HG02884 (cell line): ENCODE measurements around the gene DUSP16.

ENCODE experiments used
- ATAC-seq: cut with Tn5 transposase; IDR thresholded peaks from one replicate; pipeline ENCODE4 v1.9.1; 2021; ENCODE audit warnings: mild to moderate bottlenecking, moderate library complexity; ENCODE audit not compliant: unreplicated experiment

The DUSP16 gene

DNA sequence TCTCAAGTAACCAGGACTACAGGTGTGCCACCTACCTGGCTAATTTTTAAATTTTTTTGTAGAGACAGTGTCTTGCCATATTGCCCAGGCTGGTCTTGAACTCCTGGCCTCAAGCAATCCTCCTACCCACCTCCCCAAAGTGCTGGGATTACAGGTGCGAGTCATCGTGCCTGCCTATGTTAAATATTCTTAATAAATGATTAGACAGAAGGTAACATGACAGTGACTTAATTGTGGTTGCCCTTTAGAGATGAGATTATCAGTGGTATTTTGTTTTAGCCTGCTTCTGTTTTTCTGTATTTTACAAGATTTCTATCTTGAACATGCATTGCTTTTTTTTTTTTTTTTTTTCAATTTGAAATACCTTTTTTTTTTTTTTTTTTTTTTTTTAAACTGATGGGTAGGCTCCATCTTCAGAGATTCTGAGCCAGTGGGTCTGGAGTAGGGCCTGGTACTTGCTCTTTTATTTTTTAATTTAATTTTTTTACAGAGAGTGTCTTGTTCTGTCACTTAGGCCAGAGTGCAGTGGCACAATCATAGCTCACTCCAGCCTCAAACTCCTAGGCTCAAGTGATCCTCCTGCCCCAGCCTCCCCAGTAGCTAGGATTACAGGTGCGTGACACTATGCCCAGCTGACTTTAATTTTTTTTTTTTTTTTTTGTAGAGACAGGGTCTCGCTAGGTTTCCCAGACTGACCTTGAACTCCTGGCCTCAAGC, 117.3 kb downstream of the DUSP16 start:
- ATAC-seq = no peak

DNA sequence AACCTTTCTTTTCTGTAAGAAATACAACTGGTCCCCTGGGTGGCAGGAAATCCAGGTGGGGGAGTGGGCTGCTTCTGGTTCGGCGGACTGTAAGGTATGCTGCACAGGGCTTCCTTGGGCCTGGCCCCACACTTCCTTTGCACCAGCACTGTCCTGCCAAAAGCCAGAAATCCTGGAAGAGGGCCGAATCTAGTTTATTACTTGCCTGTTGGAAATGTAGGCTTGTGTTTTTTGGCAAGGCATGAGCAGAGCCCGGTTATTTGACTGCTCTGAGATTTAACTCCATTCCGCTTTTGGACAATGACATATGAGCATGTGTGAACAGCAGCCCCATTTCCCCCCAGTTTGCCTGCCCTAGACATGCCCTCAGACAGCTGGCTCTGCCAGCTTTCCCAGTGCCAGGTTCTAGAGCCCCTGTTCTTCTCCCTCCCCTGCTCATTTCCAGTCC, 119.2 kb downstream of the DUSP16 start:
- no peak for ATAC-seq

DNA sequence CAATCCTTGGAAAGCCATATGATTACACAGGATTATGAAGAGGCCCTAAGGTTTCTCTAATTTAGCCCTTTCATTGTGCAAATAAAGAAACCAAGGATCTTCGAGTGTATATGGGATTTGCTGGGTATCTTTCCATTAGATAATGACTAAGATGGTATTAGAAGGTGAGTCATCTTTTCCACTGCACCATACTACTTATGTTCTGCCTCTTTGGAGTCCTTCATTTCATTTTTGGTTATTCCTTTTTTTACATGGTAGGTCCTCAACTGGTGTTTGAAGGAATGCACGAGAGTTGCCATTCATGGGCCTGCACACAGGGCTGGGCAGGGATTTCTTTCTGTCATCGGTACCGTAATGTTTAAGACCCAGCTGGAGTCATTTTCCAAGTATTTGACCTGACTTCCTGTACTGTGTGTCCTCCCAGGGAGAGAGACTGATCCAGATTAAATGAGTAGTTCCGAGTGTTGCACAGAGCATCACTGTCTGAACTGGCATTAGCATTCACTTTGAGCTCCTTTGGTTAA, 120.1 kb downstream of the DUSP16 start:
- no peak for ATAC-seq

DNA sequence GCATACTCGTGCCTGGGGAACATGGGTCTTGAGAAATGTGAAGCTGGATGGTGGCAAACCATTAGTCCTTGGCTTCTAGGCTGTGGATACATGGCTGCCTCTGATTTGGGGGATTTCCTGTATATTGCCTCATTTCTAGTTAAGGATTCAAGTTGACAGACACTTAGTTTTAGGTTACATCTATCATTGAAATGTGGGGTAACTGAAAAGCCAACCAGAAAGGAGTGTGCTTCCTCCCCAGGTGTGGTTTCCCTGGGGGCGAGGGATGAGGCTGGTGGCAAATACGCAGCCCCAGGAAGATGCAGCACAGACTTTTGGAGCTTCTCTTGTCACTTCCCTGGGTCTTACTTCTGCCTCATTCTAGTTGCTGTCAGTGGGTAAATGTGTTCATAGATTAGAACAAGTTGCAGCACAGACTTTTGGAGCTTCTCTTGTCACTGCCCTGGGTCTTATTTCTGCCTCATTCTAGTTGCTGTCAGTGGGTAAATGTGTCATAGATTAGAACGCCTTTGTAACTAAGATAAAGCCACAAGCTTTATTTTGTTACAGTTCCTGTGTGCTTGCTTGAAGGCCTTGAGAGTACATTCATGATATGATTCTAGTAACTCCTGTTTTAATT, 120.7 kb downstream of the DUSP16 start:
- ATAC-seq = no peak

DNA sequence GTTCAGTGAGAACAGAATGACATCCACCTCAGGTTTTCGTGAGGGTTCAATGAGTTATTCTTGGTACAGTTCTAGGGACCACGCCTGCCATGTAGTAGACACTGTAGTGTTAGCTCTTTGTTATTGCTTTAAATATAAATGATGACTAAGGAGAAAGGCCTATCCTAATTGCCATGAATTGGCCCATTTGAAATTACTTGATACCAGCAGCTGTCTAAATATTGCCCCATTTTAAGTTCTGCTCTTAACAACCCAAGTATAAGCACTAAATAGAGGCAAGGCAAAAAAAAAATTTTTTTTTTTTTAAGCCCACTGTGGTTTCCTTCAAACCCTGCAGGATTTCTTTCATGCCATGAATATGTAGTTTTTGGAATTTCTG, 121.2 kb downstream of the DUSP16 start:
- no peak for ATAC-seq

DNA sequence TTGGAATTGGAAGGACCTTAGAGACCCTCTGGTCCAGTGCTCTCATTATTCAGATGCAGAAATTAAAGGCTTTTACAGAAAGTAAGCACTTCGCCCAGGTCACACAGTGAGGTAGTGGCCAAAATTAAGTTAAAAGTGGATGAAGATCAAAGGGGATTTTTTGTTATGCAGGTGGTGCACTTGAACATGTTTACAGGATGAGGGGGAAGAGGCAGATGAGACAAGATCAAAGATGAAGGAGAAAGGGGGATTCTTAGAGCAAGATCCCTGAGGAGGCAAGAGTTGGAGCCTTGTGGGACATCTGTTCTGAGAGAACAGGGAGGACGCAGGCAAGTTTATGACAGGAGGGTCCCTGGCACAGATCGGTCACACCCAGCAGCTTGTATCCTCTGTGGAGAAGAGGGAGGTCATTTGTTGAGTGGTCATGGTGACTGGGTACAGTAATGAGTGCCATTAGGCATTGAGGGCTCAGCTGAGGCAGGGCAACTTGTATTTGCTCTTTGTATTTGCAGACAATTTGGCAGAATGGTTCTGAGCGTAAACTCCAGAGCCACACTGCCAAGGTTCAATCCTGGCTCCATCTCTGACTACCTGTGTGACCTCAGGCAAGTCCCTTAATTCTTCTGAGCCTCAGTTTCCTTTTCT, 121.8 kb downstream of the DUSP16 start:
- ATAC-seq = no peak

DNA sequence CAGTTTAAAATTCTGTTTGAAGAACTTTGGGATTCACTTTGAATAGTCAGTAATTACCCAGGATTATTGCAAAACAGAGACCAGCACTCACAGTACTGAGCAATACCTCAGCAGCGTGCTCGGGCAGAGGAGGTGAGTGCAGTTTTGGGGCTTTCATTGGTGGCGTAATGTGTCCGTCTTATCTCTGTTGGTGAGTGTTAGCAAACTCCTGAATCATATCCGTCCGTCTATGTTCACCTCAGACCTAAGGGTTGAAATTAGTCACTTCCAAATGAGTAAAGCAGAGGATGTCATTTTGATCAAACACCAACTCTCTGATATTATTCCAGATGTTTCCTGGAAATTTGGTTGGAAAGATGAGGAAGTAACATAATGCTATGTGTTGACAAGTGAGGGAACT, 123.0 kb downstream of the DUSP16 start:
- ATAC-seq = no peak

DNA sequence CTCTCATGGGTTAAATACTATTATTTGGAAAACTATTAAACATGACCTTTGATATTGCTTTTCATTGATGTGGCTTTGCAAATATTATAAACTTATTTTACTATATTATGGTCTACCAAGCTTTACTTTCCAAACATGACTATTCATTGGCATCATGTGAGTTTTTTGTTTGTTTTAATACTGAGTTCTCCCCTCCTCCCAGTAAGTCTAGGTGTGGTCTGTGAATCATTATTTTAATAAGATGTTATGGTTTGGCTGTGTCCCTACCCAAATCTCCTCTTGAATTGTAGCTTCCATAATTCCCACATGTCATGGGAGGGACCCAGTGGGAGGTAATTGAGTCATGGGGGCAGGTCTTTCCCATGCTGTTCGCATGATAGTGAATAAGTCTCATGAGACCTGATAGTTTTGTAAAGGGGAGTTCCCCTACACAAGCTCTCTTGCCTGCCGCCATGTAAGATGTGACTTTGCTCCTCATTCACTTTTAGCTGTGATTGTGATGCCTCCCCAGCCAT, 125.8 kb downstream of the DUSP16 start:
- ATAC-seq = no peak

DNA sequence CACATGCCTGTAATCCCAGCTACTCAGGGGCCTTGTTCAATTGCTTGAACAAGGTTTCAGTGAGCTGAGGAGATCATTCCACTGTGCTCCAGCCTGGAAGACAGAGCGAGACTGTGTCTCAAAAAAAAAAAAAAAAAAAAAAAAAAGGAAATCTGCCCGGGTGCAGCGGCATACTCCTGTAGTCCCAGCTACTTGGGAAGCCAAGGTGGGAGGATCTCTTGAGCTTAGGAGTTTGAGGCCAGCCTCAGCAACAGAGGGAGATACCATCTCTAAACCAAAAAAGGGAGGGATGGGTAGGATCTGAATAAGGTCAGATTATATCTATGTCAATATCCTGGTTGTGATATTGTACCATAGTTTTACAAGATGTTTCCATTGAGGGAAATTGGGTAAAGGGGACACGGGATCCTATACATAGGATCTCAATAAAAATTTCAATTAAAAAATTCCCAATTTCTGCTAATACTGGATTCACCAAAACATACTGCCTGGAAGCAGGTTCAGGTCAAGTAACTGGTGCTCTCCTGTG, 129.4 kb downstream of the DUSP16 start:
- no peak for ATAC-seq

DNA sequence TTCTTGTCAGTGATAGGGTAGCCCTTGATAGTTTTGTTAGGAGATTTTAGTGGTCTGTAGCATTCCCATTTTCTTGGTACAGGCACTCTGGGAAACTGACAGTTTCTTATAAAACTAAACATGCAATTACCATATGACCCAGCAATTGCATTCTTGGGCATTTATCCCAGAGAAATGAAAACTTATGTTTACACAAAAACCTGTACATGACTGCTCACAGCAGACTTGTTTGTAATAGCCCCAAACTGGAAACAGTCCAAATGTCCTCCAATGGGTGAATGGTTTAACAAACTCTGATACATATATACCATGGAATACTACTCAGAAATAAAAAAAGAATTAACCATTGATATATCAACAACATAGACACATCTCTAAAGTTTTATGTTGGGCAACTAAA, 130.3 kb downstream of the DUSP16 start:
- ATAC-seq = no peak

DNA sequence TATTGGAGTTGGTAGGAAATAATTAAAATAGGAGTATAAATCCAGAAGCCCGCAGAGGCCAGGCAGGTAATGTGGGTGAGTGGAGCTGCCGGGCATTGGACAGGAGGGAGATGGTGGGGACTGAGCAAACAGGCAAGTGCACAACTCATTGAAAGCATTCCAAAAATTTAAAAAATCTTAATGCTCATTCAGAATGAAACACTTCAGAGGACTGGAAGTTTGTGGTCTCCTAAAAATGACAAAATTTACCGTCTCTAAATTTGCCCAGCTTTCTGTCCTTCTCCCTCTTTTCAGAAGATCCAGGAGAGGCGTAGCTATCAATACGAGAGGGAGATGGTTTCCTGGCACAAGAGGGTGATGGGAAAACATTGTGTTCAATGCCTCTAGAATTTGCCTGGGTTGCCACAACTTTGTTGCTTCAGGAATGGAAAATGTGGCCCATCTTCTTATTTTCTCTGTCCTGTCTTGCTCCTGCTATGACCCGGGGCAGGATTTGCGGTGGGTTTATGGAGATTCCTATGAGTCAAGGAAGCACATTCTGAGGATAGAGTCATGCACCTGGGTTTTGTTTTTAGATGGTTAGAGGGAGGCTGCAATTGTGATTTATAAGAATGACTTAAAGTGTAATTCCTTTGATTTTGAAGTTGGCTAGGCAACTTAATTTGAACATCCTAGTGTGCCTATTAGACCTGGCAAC, 133.6 kb downstream of the DUSP16 start:
- ATAC-seq = no peak

DNA sequence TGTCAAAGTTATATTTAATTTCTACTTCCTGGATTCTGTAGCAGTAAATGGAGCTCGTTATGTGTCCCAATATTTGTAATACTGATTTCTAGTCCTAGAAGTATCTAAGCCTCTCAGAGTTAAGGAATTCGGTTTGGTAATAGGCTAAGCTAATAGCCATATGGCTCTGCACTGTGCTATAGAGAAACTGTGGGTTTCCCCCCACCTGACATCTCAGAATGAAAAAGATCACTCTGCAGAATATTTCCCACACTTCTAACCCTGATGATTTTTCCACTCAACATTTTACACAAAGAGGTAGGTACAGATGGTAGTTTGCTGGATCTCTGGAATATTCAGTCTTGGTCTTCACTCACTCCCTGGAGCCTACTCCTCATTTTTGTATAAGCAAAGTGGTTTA, 134.6 kb downstream of the DUSP16 start:
- ATAC-seq = no peak

DNA sequence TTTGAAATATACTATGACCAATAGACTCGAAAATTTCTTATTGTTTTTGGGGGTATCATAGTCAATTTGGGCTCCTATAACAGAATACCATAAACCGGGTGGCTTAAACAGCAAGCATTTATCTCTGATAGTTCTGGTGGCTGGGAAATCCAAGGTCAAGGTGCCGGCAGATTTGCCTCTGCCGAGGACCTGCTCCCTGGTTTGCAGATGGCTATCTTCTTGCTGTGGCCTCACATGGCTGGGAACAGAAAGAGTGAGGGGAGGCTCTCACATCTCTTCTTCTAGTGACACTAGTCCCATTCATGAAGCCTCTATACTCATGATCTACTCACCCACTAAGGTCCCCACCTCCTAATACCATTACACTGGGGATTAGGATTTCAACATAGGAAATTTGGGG, 135.1 kb downstream of the DUSP16 start:
- ATAC-seq = no peak

DNA sequence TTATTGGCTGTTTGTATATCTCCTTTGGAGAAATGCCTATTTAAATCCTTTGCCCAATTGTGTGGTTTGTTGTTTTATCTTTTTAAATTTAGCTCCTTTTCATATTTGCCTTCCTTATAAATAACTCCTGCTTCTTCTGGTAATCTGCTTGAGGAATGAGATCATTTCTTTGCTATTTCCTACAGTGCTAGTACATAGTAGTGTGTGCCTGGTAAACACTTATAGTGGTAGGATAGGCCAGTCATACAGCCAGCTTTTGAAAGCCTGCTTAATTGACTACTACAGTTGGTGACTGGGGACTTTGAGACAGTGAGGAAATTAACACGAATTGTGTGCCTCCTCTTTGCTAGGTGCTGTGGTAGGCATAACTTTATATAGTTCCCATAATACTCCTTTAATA, 137.0 kb downstream of the DUSP16 start:
- no peak for ATAC-seq

DNA sequence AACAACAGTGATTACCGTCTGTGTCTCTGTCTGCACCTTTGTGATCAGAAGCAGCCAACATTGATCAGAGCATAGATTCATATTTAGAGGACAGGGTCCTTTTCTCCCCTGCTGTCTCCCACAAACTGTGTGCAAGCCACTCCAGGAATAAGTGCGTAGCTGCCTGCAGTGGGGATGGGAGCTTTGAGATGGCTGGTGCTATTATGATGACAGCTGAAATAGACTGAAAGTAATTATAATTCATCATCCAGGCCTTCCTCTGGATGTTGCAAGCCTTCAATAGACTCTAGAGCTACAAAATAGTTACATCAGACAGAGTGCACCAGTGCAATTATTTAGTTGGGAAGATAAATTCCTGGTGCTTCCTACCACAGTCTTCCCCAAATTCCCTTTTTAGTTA, 137.7 kb downstream of the DUSP16 start:
- no peak for ATAC-seq
